SW480 (cell line): ENCODE data around the gene DUS3L.

ENCODE experiments used
- DNase-seq: peaks from one replicate; pipeline ENCODE4 v3.0.0-alpha.2; 2016; ENCODE audit warnings: low spot score

The DUS3L gene, protein sequence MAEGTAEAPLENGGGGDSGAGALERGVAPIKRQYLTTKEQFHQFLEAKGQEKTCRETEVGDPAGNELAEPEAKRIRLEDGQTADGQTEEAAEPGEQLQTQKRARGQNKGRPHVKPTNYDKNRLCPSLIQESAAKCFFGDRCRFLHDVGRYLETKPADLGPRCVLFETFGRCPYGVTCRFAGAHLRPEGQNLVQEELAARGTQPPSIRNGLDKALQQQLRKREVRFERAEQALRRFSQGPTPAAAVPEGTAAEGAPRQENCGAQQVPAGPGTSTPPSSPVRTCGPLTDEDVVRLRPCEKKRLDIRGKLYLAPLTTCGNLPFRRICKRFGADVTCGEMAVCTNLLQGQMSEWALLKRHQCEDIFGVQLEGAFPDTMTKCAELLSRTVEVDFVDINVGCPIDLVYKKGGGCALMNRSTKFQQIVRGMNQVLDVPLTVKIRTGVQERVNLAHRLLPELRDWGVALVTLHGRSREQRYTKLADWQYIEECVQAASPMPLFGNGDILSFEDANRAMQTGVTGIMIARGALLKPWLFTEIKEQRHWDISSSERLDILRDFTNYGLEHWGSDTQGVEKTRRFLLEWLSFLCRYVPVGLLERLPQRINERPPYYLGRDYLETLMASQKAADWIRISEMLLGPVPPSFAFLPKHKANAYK

GRCh38 chr19:5790559-5791520 is at the start of gene DUS3L:
TSS of gene DUS3L (minus strand) at chr19:5791163. CDS start at chr19:5791141, 22 bp downstream.
- DNase-seq, result peak; percentile 96

- DNase-seq, result no peak
These were observed 48.4 kb upstream of the DUS3L start, which contains the start of gene FUT6 for GRCh38 chr19:5839065-5840017. TSS of gene FUT6 (minus strand) at chr19:5839702. CDS start at chr19:5832567, 7,135 bp downstream.

- no peak for DNase-seq
These were observed 47.5 kb upstream of the DUS3L start for GRCh38 chr19:5838353-5839064.

DNA sequence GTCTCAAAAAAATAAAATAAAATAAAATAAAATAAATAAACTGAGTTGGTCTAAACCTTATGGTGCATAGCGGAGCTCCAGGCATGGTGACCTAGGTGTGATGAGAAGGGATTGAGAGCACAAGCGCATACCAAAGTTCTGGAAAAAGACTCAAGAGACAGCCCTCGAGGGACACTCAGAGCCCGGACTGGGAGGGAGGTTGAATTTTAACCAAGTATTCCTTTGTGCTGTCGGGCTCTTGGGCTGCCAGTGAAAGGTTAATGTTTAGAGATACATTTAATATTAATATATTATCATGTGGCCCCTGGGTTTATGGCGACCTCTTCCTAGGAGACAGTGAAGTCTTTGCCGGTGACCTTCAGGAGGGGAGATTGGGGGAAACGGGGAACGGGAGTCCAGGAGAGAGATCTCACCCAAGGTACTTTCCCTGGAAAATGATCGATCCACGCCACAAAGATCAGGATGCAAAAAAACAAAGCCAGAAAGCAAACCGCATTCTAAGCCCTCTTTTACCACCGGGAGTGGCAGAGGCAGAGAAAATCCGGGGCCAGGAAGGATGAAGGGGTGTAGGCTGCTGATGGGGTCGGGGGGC is 46.9 kb upstream of the DUS3L start:
- no peak for DNase-seq

GRCh38 chr19:5832527-5833216 is 41.7 kb upstream of the DUS3L start:
- no peak for DNase-seq

DNA sequence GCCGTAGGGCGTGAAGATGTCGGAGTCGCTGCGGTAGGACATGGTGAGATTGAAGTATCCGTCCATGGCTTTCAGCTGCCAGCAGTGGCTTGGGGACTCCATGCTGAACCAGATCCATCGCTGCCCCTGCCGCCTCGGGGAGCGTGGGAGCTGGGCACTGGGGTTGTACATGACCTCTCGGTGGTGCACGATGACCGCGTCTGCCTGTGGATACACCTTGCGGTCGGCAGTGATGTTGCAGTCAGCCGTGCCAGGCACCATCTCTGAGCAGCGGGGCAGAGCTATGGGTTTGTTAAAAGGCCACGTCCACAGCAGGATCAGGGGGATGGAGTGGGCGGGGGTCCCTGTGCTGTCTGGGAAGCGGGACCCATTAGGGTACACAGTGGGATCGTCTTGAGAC is 41.1 kb upstream of the DUS3L start:
- DNase-seq, result no peak

GRCh38 chr19:5831159-5831558 is 40.2 kb upstream of the DUS3L start:
- DNase-seq, result no peak

DNA sequence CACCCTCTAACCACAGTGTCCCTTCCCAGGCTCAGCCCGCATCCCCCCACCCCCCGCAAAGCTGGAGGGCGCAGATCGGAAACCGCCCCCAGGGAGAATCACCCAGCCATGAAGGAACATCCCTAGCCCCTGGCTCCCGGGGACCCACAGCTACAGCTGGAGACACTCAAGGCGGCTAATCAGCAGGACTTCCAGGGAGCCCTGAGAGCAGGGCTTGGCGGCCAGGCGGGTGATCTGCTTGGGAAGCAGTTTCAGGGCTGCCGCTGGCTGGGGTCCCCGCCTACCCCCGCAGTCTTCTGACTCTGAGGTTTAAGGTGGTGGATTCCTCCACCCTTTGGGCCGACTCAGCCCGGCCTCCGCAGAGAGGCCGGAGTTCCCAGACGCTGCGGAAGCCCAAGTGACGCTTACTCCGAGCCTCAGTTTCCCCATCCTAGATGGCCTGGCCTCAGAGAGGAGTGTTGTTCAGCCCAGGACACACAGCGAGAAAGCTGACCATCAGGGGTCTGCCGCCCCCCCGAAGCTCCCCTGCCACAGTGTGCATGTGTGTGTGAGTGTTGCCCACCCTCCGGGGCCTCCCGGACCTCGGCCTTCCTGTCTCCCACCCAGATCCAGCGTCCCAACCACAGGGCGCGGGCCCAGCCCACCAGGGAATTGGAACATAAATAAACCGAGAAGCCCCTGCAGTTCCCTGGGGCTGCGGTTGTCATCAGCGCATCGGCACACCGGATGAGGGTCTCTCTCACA is 38.8 kb upstream of the DUS3L start:
- no peak for DNase-seq

DNA sequence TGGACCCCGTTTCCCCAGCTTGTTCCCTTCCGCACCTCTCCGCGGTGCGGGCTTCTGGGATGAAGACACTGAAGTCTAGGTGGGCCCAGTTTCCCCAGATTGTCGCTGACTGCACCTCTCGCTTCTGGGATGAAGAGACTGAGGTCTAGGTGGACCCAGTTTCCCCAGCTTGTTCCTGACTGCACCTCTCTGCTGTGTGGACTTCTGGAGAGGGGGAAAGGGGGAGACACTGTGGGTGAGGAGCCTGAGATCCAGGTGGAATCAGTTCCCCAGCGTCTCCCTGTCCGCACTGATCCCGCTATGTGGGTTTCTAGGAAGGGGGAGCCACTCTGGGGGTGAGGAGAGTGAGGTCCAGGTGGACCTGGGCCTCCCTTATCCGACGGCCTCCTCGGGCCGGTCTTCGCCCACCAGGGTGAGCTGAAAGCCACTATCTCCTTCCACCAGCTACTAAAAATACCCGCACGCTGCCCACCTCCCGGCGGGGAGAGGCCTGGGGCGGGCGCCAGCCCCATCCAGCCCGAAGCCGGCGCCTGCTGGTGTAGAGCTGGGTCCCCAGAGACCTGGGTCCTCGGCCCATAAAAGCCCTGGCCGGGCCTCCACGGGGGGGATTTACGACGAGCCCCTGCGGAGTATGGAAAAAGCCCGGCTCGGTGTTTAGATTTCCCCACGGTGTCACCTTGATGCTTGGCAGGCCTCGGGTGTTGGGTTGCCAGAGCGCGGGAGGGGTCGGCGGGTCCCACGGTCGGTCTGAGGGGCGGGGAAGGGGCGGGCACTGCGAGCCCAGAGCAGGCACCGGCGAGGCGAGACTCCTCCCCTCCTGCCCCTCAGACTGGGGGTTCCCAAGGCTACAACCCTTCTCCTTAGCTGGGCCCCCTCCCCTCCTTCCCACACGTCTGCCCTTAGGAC is 38.0 kb upstream of the DUS3L start:
- no peak for DNase-seq

DNA sequence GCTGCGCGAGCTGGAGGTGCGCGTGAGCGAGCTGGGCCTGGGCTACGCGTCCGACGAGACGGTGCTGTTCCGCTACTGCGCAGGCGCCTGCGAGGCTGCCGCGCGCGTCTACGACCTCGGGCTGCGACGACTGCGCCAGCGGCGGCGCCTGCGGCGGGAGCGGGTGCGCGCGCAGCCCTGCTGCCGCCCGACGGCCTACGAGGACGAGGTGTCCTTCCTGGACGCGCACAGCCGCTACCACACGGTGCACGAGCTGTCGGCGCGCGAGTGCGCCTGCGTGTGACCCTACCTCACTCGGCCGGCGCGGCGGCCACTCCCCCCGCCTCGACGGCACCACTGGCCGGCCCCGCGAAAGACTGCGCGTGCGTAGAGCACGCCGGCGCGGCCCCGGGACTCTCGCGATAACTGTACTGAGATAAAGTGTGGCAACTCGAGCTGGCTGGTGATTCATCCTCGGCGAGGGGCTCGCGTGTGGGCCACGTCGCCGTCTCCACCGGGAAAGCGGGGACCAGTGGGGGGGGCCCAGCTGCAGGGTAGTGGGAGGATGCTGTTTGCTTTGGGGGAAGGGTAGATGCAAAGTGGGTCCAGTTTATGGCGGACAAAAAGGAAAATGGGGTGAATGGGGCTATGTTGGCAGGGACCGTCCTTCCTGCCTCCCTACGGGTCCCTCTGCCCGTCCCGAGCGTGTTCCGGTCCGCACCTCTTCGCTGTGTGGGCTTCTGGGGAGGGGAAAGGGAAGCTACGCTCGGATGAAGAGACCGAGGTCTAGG is 37.1 kb upstream of the DUS3L start:
- DNase-seq, result peak; percentile 87

GRCh38 chr19:5827342-5827890 is 36.5 kb upstream of the DUS3L start:
- no peak for DNase-seq

DNA sequence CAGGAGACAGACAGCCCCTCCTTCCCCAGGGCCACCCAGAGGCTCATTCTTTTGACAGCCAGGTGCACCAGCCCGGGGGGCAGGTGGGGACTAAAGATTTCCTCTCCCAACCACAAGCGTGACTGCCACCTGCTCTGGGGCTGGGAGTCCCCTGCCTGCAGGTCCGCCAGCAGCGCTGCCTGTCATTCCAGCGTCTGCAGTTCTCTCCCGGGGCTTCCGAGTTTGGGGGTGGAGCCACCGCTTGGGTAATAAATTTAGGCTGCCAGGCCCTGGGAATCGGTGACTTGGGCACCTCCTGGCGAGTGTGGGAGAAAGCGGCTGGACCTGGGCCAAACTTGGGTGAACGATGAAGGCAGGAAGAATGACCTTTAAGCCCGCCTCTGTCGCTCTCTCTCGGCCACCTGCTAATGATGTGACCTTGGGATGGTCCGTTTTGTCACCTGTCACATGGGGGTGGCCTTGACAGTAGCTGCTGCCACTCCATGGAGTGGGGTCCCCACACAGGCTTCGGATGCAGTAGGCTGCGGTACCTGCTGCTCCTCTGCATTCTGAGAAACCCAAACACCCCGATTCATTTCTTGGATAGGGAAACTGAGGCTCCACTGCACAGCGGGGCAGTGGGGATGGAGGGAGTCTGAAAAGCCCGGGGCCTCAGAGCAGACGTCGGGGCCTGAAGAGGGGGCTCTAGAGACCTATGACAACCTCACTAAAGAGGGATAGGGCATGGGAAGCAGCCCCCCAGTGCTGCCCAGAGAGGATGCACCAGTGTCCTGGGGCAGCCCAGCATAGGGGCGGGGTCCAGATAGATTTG is 35.8 kb upstream of the DUS3L start:
- DNase-seq, result peak; percentile 92

DNA sequence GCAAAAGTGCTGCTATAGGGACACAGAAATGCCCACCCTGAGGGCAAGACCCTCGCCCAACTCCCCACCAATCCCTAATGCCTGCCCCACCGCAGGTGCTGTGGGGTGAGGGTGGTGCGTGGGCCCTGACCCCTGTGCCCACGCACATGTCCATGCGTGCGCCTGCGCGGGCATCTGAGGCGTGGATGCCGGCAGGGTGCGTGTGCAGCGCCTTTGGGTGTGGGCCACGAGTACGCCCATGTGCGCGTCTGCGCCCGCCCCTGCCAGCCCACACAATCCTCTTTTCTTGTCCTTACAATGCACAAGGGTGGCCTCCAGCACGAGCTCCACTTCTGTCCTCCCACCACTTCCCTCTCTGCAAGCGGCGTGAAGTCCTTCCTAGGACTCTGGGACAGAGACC is 34.2 kb upstream of the DUS3L start:
- DNase-seq, result no peak

DNA sequence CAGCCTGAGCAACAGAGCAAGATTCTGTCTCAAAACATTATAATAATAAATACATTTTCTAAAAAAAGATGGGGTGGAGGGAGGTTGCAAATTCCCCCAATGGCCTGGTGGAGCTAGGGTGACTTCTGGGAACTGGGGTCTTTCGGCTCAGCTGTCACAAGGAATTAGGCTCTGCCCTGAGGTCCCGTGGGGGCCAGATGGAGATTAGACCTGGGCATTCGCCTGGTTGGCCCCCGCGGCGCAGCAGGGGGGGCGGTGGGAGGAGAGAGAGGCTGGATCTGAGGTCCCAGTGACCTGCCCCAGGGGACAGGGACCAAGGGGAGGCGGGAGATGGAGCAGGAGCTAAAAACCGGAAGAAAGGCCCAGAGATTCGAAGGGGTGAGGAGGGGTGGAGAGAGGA is 33.8 kb upstream of the DUS3L start:
- no peak for DNase-seq

DNA sequence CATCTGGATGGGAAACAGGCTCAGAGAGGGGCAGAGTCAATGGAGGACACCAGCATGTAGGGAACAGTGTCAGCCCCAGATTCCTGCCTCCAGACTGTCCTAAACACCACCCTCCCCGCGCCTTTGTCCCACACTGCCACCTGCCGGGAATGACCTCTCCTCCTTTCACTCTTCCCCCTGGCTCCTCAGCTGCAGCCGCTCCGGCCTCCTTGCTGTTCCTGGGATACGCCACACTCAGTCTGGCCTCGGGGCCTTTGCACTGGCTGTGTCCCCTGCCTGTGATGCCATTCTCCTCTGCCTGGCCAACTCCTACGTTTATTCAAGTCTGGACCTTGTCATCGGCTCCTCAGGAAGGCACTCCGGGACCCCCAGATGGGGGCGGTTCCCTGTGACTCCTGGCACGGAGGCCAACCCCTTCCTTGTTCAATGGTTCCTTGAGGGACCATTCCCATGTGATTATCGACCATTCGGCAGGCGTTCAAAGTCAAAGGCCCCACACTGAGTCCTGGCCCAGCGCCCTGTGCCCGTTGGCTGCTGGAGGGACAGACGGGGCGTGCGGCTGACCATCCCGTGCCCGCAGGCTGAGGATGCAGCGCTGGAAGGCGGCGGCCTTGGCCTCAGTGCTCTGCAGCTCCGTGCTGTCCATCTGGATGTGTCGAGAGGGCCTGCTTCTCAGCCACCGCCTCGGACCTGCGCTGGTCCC is 32.8 kb upstream of the DUS3L start:
- peak; percentile 40 for DNase-seq
